ENCODE data around the gene IVD. TPM values are rescaled to one million over a fixed set of nuclear protein-coding genes. Genes with fewer than 3 reads are reported as not detected.

The IVD gene
- total RNA-seq, 1 donor from 2014 or later: 93.5 TPM

- Histone ChIP-seq H3K9me3 (no peaks in the 10 kb centered on the region), H3K4me1 (peaks cover 14% of the 10 kb centered on the region), H3K27me3 (ENCODE audit: low read depth) (no peaks in the 10 kb centered on the region), H3K36me3 (peaks cover 78% of the 10 kb centered on the region), H3K27ac (no peak overlapping the region), H3K4me3 (no peak overlapping the region)
- DNase-seq (no peak), ATAC-seq (no peak)
- TF ChIP-seq CTCF (IDR thresholded peaks at IDR 0.05): no peak
- intact Hi-C loops (cut with DNase I): no loop called here
Observed at GRCh38 chr15:40410476-40410875, 4.9 kb downstream of the IVD start.

- Histone ChIP-seq H3K27me3 (ENCODE audit: low read depth) (no peaks in the 10 kb centered on the region), H3K4me1 (no peaks in the 10 kb centered on the region), H3K36me3 (peaks cover 94% of the 10 kb centered on the region), H3K27ac (no peak overlapping the region), H3K9me3 (no peaks in the 10 kb centered on the region), H3K4me3 (no peak overlapping the region)
- TF ChIP-seq CTCF (IDR thresholded peaks at IDR 0.05): no peak
- no peak for DNase-seq
- ATAC-seq: no peak
- intact Hi-C loops (cut with DNase I): no loop called here
Observed at GRCh38 chr15:40412095-40412759, 6.6 kb downstream of the IVD start.

DNA sequence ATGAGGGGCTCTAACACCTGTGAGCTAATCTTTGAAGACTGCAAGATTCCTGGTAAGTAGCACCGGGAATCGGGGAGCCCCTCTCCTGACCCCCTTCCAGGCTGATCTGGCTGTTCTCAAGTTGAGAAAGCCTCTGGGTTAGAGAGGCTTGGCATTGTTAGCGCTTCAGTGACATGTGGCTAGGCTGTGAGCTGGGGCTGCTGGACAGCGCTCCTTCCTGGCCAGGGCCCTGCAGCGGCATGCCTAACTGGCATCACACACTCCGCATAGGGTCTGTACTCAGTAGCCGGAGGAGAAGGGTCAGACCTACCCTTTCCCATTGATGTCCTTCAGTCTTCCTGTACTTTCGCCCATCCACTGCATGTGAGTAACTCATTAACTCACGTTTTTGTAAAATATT is 7.4 kb downstream of the IVD start:
- ATAC-seq (no peak), DNase-seq (no peak)
- H3K4me1 ChIP-seq: no peaks in the 10 kb centered on the region
- H3K27me3 ChIP-seq (ENCODE audit: low read depth): no peaks in the 10 kb centered on the region
- intact Hi-C loops (cut with DNase I): no loop called here
- no peak overlapping the region for H3K4me3 ChIP-seq
- TF ChIP-seq CTCF (IDR thresholded peaks at IDR 0.05): no peak
- peaks cover 95% of the 10 kb centered on the region for H3K36me3 ChIP-seq
- no peak overlapping the region for H3K27ac ChIP-seq
- H3K9me3 ChIP-seq: no peaks in the 10 kb centered on the region

- intact Hi-C loops (cut with DNase I): no loop called here
- TF ChIP-seq CTCF (IDR thresholded peaks at IDR 0.05): no peak
- Histone ChIP-seq H3K4me3 (no peak overlapping the region), H3K36me3 (peaks cover 86% of the 10 kb centered on the region), H3K27ac (no peak overlapping the region), H3K9me3 (no peaks in the 10 kb centered on the region), H3K4me1 (peaks cover under 1% of the 10 kb centered on the region), H3K27me3 (ENCODE audit: low read depth) (no peaks in the 10 kb centered on the region)
- ATAC-seq: no peak
- DNase-seq: no peak
Observed at GRCh38 chr15:40414816-40415215, 9.2 kb downstream of the IVD start.

DNA sequence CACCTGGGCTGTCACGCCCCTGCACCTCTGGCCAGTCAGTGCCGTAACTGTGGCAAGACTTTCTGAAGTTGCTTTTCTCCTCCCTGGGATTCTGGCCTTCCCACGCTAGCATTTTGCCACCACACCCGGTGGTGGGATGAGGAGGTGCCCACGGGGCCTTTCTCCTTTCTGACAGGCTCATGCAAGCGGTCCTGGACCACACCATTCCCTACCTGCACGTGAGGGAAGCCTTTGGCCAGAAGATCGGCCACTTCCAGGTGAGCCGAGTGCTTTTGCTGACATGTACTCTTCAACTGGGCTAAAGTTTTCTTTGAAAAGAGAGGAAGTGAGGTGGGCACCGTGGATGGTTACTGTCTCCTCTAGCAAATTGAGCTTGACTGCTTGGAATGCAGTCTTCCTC is 9.6 kb downstream of the IVD start:
- TF ChIP-seq CTCF (IDR thresholded peaks at IDR 0.05): no peak
- intact Hi-C loops (cut with DNase I): no loop called here
- peaks cover 4% of the 10 kb centered on the region for H3K4me1 ChIP-seq
- no peak overlapping the region for H3K27ac ChIP-seq
- peaks cover 83% of the 10 kb centered on the region for H3K36me3 ChIP-seq
- H3K9me3 ChIP-seq: no peaks in the 10 kb centered on the region
- ATAC-seq (no peak), DNase-seq (no peak)
- H3K27me3 ChIP-seq (ENCODE audit: low read depth): no peaks in the 10 kb centered on the region
- H3K4me3 ChIP-seq: no peak overlapping the region
